Measurements from ENCODE around the gene DLGAP5. TPM values are rescaled to one million over a fixed set of nuclear protein-coding genes. Genes with fewer than 3 reads are reported as not detected.

The DLGAP5 gene
- total RNA-seq, 1 experiment from 2014 or later, result 72.8 TPM

- H3K4me2 ChIP-seq (ENCODE audit: low read length), result no peak overlapping the region
- H3K27me3 ChIP-seq (ENCODE audit: insufficient read depth, low read length), result no peaks in the 10 kb centered on the region
- no peak overlapping the region for H2AFZ ChIP-seq (ENCODE audit: low read depth, low read length, poor library complexity, severe bottlenecking)
- no peaks in the 10 kb centered on the region for H3K4me1 ChIP-seq (ENCODE audit: control insufficient read depth in 1 of 2, insufficient read depth in 2 of 2, low read length in 2 of 2)
- no peak overlapping the region for H3K9ac ChIP-seq (ENCODE audit: low read length)
- POLR2A ChIA-PET, result no interaction called here
- H3K9me3 ChIP-seq (ENCODE audit: control insufficient read depth in 1 of 2, insufficient read depth in 1 of 2, low read depth in 1 of 2, low read length in 2 of 2), result no peaks in the 10 kb centered on the region
- BruUV-seq (replicated peaks), result no TSS peak
- DNase-seq (ENCODE audit: low read depth, low spot score) (no peak), ATAC-seq (no peak)
- H3K4me3 ChIP-seq (replicated peaks in 1 of 2; ENCODE audit: low read depth in 1 of 2, low read length in 2 of 2), result no peak overlapping the region
- H3K36me3 ChIP-seq (ENCODE audit: control insufficient read depth in 1 of 2, insufficient read depth in 2 of 2, low read length in 2 of 2), result peaks cover 29 to 39% of the 10 kb centered on the region in 2 experiments
- no peak for TF ChIP-seq ZFX (IDR thresholded peaks at IDR 0.05)
- TF ChIP-seq REST (IDR thresholded peaks at IDR 0.05; ENCODE audit: low read depth), result no peak
- no peak for TF ChIP-seq JUND (IDR thresholded peaks at IDR 0.05)
- no peak for TF ChIP-seq TCF7L2 (IDR thresholded peaks at IDR 0.05; ENCODE audit: borderline replicate concordance, extremely low read depth, insufficient read depth, insufficient read length)
- TF ChIP-seq YY1 (IDR thresholded peaks at IDR 0.05; ENCODE audit: extremely low read depth, insufficient replicate concordance, low read depth, low read length), result no peak
- no peak for TF ChIP-seq CEBPB (IDR thresholded peaks at IDR 0.05; ENCODE audit: low read depth)
- TF ChIP-seq EZH2 (IDR thresholded peaks at IDR 0.05), result no peak
- TF ChIP-seq CTCF (IDR thresholded peaks at IDR 0.05 in 2 of 3, conservative IDR thresholded peaks at IDR 0.05 in 1 of 3; ENCODE audit: borderline replicate concordance in 1 of 3, insufficient read depth in 1 of 3, low read depth in 2 of 3, low read length in 2 of 3), result no peak
- no peak for TF ChIP-seq SRF (IDR thresholded peaks at IDR 0.05; ENCODE audit: low read depth)
- no peak for TF ChIP-seq FOSL1 (IDR thresholded peaks at IDR 0.05; ENCODE audit: low read depth)
- no peak for TF ChIP-seq SP1 (IDR thresholded peaks at IDR 0.05; ENCODE audit: low read depth)
- TF ChIP-seq ZNF274 (IDR thresholded peaks at IDR 0.05; ENCODE audit: low read depth, low read length), result no peak
- TF ChIP-seq EGR1 (IDR thresholded peaks at IDR 0.05; ENCODE audit: low read depth), result no peak
- no peak for TF ChIP-seq POLR2A (IDR thresholded peaks at IDR 0.05; ENCODE audit: borderline replicate concordance, extremely low read depth, insufficient read depth, insufficient read length)
- TF ChIP-seq, protein P1, sequence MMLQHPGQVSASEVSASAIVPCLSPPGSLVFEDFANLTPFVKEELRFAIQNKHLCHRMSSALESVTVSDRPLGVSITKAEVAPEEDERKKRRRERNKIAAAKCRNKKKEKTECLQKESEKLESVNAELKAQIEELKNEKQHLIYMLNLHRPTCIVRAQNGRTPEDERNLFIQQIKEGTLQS (IDR thresholded peaks at IDR 0.05), result no peak
- TF ChIP-seq, protein P2, sequence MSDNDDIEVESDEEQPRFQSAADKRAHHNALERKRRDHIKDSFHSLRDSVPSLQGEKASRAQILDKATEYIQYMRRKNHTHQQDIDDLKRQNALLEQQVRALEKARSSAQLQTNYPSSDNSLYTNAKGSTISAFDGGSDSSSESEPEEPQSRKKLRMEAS (IDR thresholded peaks at IDR 0.05), result no peak
- TF ChIP-seq RAD21 (IDR thresholded peaks at IDR 0.05; ENCODE audit: low read depth), result no peak
- no peak for TF ChIP-seq ELF1 (IDR thresholded peaks at IDR 0.05; ENCODE audit: borderline replicate concordance, low read depth)
- no peak for TF ChIP-seq EZH2phosphoT487 (IDR thresholded peaks at IDR 0.05; ENCODE audit: borderline replicate concordance)
- no peaks in the 10 kb centered on the region for H4K20me1 ChIP-seq (ENCODE audit: insufficient read depth)
- intact Hi-C loops (cut with micrococcal nuclease), result no loop called here
- H3K27ac ChIP-seq (ENCODE audit: low read depth, low read length), result no peak overlapping the region
- RAD21 ChIA-PET (ENCODE audit: low non-redundant PET in 1 of 2, low total read pairs in 2 of 2, uncharacterized antibody in 2 of 2, unreplicated experiment in 2 of 2), result no interaction called here
- CTCF ChIA-PET, result no interaction called here
- H3K79me2 ChIP-seq (ENCODE audit: insufficient read depth, low read length), result 0 out of 2 replicates have a peak, but pooled peaks cover 7% of the 10 kb centered on the region
- H3K9me2 ChIP-seq (ENCODE audit: insufficient read depth), result no peaks in the 10 kb centered on the region
Observed at GRCh38 chr14:55157080-55157479, 34.3 kb downstream of the DLGAP5 start.
